Astrocyte of the spinal cord (primary cell): ENCODE measurements around the gene MBLAC1.

Experiments
- DNase-seq: peaks from one replicate; pipeline ENCODE4 v3.0.0; 2011; ENCODE audit warnings: low read depth, low spot score
- H3K4me3 ChIP-seq: 2 replicates; pipeline ENCODE4 v1.5.1; 2011; ENCODE audit warnings: low read depth, mild to moderate bottlenecking, low read length, moderate library complexity
- in situ Hi-C: cut with HindIII; loops from 2 replicates; pipeline ENCODE4 v1.10.0; 2017; ENCODE audit warnings: low sequenced_read_pairs
- TF ChIP-seq, protein P1 (sequence below): IDR thresholded peaks from 2 replicates; pipeline ENCODE4 v1.5.1; 2012; ENCODE audit warnings: low read depth, mild to moderate bottlenecking, low read length, inconsistent platforms

MBLAC1 gene

DNA sequence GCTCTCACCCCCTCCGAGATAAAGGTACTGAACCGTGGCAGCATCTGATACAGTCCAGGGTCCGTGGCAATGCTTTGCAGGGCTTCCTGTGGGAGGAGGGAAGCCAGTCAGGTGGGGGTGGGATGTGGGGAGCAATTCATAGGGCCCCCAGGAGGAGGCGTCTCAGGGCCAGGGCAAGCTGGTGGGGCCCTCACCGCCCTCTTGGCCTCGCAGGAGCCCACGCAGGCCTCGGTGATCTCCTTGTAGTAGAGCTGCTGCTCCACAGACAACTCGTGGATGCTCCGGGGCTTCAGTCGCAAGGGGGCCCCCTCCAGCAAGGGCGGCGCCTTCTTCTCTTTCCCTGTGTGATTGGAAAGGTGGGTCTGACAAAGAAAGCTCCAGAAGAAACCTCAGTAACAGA, 14.9 kb upstream of the MBLAC1 start:
- H3K4me3 ChIP-seq = no peak overlapping the region
- TF ChIP-seq, protein P1, sequence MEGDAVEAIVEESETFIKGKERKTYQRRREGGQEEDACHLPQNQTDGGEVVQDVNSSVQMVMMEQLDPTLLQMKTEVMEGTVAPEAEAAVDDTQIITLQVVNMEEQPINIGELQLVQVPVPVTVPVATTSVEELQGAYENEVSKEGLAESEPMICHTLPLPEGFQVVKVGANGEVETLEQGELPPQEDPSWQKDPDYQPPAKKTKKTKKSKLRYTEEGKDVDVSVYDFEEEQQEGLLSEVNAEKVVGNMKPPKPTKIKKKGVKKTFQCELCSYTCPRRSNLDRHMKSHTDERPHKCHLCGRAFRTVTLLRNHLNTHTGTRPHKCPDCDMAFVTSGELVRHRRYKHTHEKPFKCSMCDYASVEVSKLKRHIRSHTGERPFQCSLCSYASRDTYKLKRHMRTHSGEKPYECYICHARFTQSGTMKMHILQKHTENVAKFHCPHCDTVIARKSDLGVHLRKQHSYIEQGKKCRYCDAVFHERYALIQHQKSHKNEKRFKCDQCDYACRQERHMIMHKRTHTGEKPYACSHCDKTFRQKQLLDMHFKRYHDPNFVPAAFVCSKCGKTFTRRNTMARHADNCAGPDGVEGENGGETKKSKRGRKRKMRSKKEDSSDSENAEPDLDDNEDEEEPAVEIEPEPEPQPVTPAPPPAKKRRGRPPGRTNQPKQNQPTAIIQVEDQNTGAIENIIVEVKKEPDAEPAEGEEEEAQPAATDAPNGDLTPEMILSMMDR = no peak
- no peak for DNase-seq
- in situ Hi-C loops = no loop called here

DNA sequence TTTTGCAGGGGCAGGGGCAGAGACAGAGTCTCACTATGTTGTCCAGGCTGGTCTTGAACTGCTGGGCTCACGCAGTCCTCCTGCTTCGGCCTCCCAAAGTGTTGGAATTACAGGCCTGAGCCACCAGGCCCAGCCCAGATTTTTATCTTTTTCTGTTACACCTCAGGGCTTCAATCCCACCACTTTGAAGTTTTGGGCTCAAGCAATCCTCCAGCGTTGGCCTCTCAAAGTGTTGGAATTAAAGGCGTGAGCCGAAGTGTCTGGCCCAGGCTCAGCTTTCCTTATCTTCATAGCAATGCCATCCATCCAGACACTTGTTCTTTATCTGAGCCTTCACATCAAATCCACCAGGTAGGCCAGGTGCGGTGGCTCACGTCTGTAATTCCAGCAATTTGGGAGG, 11.7 kb upstream of the MBLAC1 start:
- H3K4me3 ChIP-seq = no peak overlapping the region
- in situ Hi-C loops = no loop called here
- TF ChIP-seq, protein P1 = no peak
- no peak for DNase-seq

DNA sequence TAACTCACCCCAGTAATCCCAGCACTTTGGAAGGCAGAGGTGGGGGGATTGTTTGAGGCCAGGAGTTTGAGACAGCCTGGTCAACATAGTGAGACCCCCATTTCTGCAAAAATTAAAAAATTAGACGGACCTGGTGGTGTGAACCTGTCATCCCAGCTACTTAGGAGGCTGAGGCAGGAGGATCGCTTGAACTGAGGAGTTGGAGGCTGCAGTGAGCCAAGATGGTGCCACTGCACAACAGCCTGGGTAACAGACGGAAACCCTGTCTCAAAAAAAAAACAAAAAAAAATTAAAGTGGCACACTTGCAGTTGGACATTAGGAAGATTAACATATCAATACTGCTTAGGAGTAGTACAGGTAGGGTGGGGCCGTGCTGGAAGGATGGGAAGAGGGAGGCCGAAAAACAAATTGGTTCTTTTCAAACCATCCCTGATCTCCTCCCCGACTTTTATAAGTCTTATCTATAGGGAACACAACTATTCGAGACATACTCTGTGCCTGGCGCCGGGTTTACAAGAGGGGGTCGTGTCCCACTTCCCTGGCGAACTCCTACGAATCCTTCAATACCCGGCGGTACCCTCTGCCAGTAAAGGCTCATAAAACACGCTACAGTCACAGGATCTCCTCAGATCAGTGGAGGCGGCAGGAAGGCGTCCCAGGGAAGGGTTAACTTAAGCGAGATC, 8.2 kb upstream of the MBLAC1 start:
- DNase-seq = no peak
- TF ChIP-seq, protein P1 = no peak
- in situ Hi-C loops = no loop called here
- peak overlapping the region; percentile 96 for H3K4me3 ChIP-seq

DNA sequence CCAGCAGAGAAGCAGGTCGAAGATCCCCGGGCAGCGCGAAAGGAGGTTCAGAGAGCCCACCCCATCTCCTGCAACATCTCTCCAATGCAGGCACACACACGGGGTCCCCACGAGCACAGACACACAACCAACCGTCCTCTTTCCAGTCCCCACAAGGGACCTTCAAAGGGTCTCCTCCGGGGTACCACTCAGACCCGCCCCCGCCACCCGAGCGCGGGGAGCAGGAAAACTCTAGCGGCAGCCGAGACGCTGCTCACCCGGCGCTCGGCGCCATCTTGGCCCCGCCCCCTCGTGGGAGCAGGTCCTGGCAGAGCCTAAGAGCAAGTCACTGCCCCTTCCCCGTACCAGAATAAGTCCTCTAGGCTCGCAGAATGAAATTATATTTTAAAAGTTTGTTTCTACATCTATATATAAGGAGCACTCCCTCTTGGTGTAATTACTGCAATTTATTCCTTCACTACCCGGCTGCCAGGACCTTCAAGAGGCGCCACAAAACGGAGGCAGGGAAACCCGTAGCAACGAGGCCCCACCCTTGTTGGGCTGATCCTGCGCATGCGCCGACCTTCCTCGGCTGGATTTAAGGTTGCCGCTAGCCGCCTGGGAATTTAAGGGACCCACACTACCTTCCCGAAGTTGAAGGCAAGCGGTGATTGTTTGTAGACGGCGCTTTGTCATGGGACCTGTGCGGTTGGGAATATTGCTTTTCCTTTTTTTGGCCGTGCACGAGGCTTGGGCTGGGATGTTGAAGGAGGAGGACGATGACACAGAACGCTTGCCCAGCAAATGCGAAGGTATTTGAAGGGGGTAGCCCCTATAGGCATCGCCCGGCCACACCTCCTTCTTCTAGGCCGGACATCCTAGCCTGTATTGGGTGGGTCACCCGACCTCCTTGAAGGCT, 7.4 kb upstream of the MBLAC1 start, which contains the start of the genes CNPY4 and TAF6:
Gene CNPY4, plus strand, starts transcription at position 563 of the 898 bp plus-strand sequence. Its CDS starts 111 bp downstream, at position 674.
Gene TAF6, minus strand, starts transcription at position 287 of the 898 bp plus-strand sequence. CDS start 5,149 bp downstream, outside the sequence.
- TF ChIP-seq, protein P1 = no peak
- H3K4me3 ChIP-seq = peak within 1 kb of the TSS; percentile 96
- in situ Hi-C loops = no loop called here
- peak; percentile 97 for DNase-seq

DNA sequence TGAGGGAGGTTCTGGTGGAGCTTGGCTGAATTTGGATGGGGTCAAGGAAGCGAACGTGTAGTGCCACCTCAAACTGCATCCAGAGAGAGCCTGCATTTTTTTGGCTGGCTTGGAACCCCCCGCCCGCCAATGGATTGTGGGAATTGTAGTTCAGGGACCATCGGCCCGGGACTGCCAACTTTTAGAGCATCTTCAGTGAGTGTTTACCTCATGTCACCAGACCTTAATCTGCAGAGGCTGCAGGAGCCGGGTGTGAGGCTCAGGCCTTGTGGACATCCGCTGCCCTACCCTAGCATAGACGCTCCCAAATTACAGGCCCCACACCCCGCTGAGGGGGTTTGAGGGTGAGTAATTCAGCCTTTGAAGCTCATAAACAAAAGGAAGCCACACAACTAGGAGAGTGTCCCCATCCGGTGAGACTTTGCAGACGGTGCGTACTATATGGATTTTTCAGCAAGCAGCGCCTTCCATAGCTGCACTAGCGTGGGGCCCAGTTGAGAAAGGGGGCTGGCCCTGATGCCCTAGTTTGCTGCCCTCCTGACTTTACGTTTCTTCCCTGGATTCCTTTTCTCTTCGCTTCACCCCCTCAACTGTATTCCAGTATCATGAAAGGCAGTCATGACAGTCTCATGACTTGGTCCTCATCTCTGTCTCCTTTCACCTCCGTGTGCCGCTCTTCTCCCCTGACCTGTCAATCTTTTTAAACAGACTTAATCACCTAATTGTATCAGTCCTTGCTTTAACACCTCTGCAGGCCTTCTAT, 6.6 kb upstream of the MBLAC1 start:
- TF ChIP-seq, protein P1 = no peak
- DNase-seq = peak; percentile 67
- in situ Hi-C loops = no loop called here
- H3K4me3 ChIP-seq = peak overlapping the region; percentile 96

DNA sequence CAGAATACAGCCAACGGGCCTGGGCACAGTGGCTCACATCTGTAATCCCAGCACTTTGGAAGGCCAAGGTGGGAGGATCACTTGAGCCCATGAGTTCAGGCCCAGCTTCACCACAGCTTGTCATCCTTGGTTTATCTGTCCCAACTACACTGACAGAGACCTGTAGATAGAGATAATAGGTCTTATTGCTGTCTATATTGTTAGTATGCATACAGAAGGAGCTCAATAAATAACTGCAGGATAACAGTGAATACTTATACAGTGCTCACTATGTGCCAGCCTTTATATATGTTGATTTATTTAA, 6.1 kb upstream of the MBLAC1 start:
- TF ChIP-seq, protein P1 = no peak
- peak overlapping the region; percentile 96 for H3K4me3 ChIP-seq
- in situ Hi-C loops = no loop called here
- no peak for DNase-seq
